H1 (cell line): ENCODE data around the gene BSCL2. TPM values are rescaled to one million over a fixed set of nuclear protein-coding genes. Genes with fewer than 3 reads are reported as not detected.

ENCODE experiments used
- CTCF ChIA-PET: fragments of 300-600 bp; sonication (Branson Sonifier 250); formaldehyde crosslinking; loops from one replicate; lab custom pipeline; 2021; ENCODE audit not compliant: partially characterized antibody; lab: Charles Lee
- POLR2A ChIA-PET: fragments of 300-600 bp; sonication (Branson Sonifier 250); formaldehyde crosslinking; loops from one replicate; lab custom pipeline; 2021; ENCODE audit warnings: inconsistent platforms; ENCODE audit not compliant: partially characterized antibody; lab: Charles Lee
- DNase-seq, 2 experiments: peaks; one replicate each; pipeline versions ENCODE4 v3.0.0 to v3.0.0-alpha.2; 2010 to 2022; ENCODE audit warnings: low spot score in 2 of 2, low read depth in 1 of 2, mixed read lengths in 1 of 2
- FAIRE-seq: peaks from 2 replicates; lab custom pipeline; 2011; peaks lifted over from hg19 to GRCh38; lab: Jason Lieb, UNC
- H2AFZ ChIP-seq: 2 replicates; pipeline ENCODE4 v1.8.1; 2012; ENCODE audit warnings: low read length, inconsistent platforms
- H2AK5ac ChIP-seq: 2 replicates; pipeline ENCODE4 v1.6.1; 2013; ENCODE audit warnings: low read depth, low read length
- H2BK120ac ChIP-seq: replicated peaks from 2 replicates; pipeline ENCODE3; 2013; ENCODE audit warnings: low read depth, low read length, inconsistent platforms
- H2BK12ac ChIP-seq: 2 replicates; pipeline ENCODE4 v1.6.1; 2013; ENCODE audit warnings: low read depth, low read length
- H2BK15ac ChIP-seq: 2 replicates; pipeline ENCODE4 v1.6.1; 2013; ENCODE audit warnings: low read length
- H2BK20ac ChIP-seq: 2 replicates; pipeline ENCODE4 v1.6.1; 2013; ENCODE audit warnings: low read length
- H2BK5ac ChIP-seq: 2 replicates; pipeline ENCODE4 v1.6.1; 2013; ENCODE audit warnings: low read depth, low read length
- H3K14ac ChIP-seq: 2 replicates; pipeline ENCODE4 v1.6.1; 2013; ENCODE audit warnings: inconsistent platforms; ENCODE audit not compliant: insufficient read length
- H3K18ac ChIP-seq: 2 replicates; pipeline ENCODE4 v1.6.1; 2013; ENCODE audit warnings: low read length; ENCODE audit errors: extremely low read depth
- H3K23ac ChIP-seq: 2 replicates; pipeline ENCODE4 v1.6.1; 2013; ENCODE audit warnings: inconsistent platforms; ENCODE audit not compliant: insufficient read length
- H3K23me2 ChIP-seq: 2 replicates; pipeline ENCODE4 v1.6.1; 2013; ENCODE audit warnings: low read depth, low read length
- H3K27ac ChIP-seq: 2 replicates; pipeline ENCODE4 v1.6.1; 2011; ENCODE audit warnings: low read depth, low read length, inconsistent platforms
- H3K27me3 ChIP-seq, 4 experiments: replicated peaks in 1 of 4; 1 replicate in 1 of 4; 2 replicates in 3 of 4; pipeline versions ENCODE4 v1.6.1 to v1.8.1; 2011 to 2013; ENCODE audit warnings: low read length in 3 of 4, mild to moderate bottlenecking in 3 of 4, inconsistent platforms in 2 of 4, mixed read lengths in 2 of 4, moderate library complexity in 1 of 4; ENCODE audit not compliant: control insufficient read depth in 3 of 4, insufficient read depth in 3 of 4; ENCODE audit errors: extremely low read depth in 1 of 4
- H3K36me3 ChIP-seq, 4 experiments: 2 replicates each; pipeline versions ENCODE4 v1.6.1 to v1.8.1; 2011 to 2013; ENCODE audit warnings: mild to moderate bottlenecking in 4 of 4, low read length in 3 of 4, moderate library complexity in 2 of 4, control low read depth in 1 of 4, inconsistent platforms in 1 of 4; ENCODE audit not compliant: insufficient read depth in 4 of 4, control insufficient read depth in 2 of 4
- H3K4ac ChIP-seq: replicated peaks from 2 replicates; pipeline ENCODE3; 2013; ENCODE audit warnings: low read length, low read depth, mixed read lengths, inconsistent platforms; ENCODE audit not compliant: insufficient read length
- H3K4me1 ChIP-seq, 4 experiments: replicated peaks in 1 of 4; 1 replicate in 1 of 4; 2 replicates in 3 of 4; pipeline versions ENCODE4 v1.6.1 to v1.8.1; 2011 to 2013; ENCODE audit warnings: low read length in 3 of 4, inconsistent platforms in 2 of 4, mixed read lengths in 1 of 4; ENCODE audit not compliant: insufficient read depth in 4 of 4, control insufficient read depth in 3 of 4
- H3K4me2 ChIP-seq, 2 experiments: 2 replicates each; pipeline versions ENCODE4 v1.6.1 to v1.8.1; 2011 to 2013; ENCODE audit warnings: low read depth in 2 of 2, low read length in 2 of 2, control low read depth in 1 of 2, inconsistent platforms in 1 of 2, mild to moderate bottlenecking in 1 of 2; ENCODE audit not compliant: insufficient read depth in 1 of 2
- H3K4me3 ChIP-seq, 4 experiments: fragments of 200-600, 300-600 bp in 1 of 4; sonication (generic), shearing (Covaris generic), sonication (Bioruptor Twin) in 1 of 4; 2 replicates each; pipeline versions ENCODE4 v1.5.1 to v1.8.1; 2011 to 2016; ENCODE audit warnings: low read length in 4 of 4, low read depth in 3 of 4, control low read depth in 2 of 4, inconsistent platforms in 2 of 4, mild to moderate bottlenecking in 2 of 4, mixed read lengths in 1 of 4, moderate library complexity in 1 of 4; ENCODE audit not compliant: insufficient read depth in 2 of 4; ENCODE audit errors: extremely low read depth in 1 of 4
- H3K56ac ChIP-seq: replicated peaks from 2 replicates; pipeline ENCODE3; 2013; ENCODE audit warnings: low read depth, mild to moderate bottlenecking, mixed read lengths, low read length, inconsistent platforms; ENCODE audit not compliant: insufficient read length
- H3K79me1 ChIP-seq: 2 replicates; pipeline ENCODE4 v1.6.1; 2013; ENCODE audit warnings: low read depth, low read length, control low read depth
- H3K79me2 ChIP-seq, 2 experiments: 2 replicates each; pipeline versions ENCODE4 v1.6.1 to v1.8.1; 2012 to 2013; ENCODE audit warnings: low read length in 2 of 2, mild to moderate bottlenecking in 2 of 2, inconsistent platforms in 1 of 2; ENCODE audit not compliant: insufficient read depth in 2 of 2, control insufficient read depth in 1 of 2
- H3K9ac ChIP-seq, 4 experiments: replicated peaks in 1 of 4; 1 replicate in 1 of 4; 2 replicates in 3 of 4; pipeline versions ENCODE4 v1.6.1 to v1.8.1; 2011 to 2013; ENCODE audit warnings: low read depth in 3 of 4, low read length in 3 of 4, control low read depth in 2 of 4, mild to moderate bottlenecking in 2 of 4, moderate library complexity in 2 of 4, inconsistent platforms in 1 of 4; ENCODE audit errors: extremely low read depth in 1 of 4
- H3K9me3 ChIP-seq, 2 experiments: 2 replicates each; pipeline versions ENCODE4 v1.6.1 to v1.8.1; 2012 to 2013; ENCODE audit warnings: mild to moderate bottlenecking in 2 of 2, moderate library complexity in 2 of 2, control low read depth in 1 of 2, inconsistent platforms in 1 of 2, low read depth in 1 of 2, low read length in 1 of 2, mixed read lengths in 1 of 2; ENCODE audit not compliant: insufficient read depth in 2 of 2
- H4K20me1 ChIP-seq, 2 experiments: replicated peaks in 1 of 2; 2 replicates each; pipeline versions ENCODE3 to v1.8.1; 2011 to 2013; ENCODE audit warnings: inconsistent platforms in 2 of 2, low read length in 2 of 2, mild to moderate bottlenecking in 1 of 2; ENCODE audit not compliant: insufficient read depth in 2 of 2, control insufficient read depth in 1 of 2
- H4K5ac ChIP-seq: 2 replicates; pipeline ENCODE4 v1.6.1; 2013; ENCODE audit warnings: low read length, low read depth, mixed read lengths, inconsistent platforms; ENCODE audit not compliant: insufficient read length
- H4K8ac ChIP-seq: 2 replicates; pipeline ENCODE4 v1.8.0; 2013; ENCODE audit warnings: mild to moderate bottlenecking, moderate library complexity, low read length, inconsistent platforms; ENCODE audit not compliant: insufficient read depth; ENCODE audit errors: extremely low read depth
- H4K91ac ChIP-seq: replicated peaks from 2 replicates; pipeline ENCODE3; 2013; ENCODE audit warnings: low read length, mixed read lengths, inconsistent platforms; ENCODE audit not compliant: insufficient read length
- BACH1 ChIP-seq: IDR thresholded peaks from 2 replicates; pipeline ENCODE4 v1.6.1; 2012; ENCODE audit warnings: low read length, improper control_type of control experiment
- EZH2 ChIP-seq: fragments of 200-600 bp; sonication (generic); IDR thresholded peaks from 2 replicates; pipeline ENCODE4 v1.7.1; 2012; ENCODE audit warnings: low read depth, mild to moderate bottlenecking, moderate library complexity, low read length, inconsistent platforms; ENCODE audit not compliant: severe bottlenecking
- KDM4A ChIP-seq: IDR thresholded peaks from one replicate; pipeline ENCODE4 v1.7.1; 2012; ENCODE audit warnings: low read depth, mild to moderate bottlenecking, moderate library complexity, low read length, inconsistent platforms; ENCODE audit not compliant: severe bottlenecking
- MAFK ChIP-seq: IDR thresholded peaks from 2 replicates; pipeline ENCODE4 v1.6.1; 2012; ENCODE audit warnings: low read depth, mild to moderate bottlenecking, improper control_type of control experiment, low read length
- NANOG ChIP-seq: IDR thresholded peaks from 2 replicates; pipeline ENCODE4 v1.6.1; 2011; ENCODE audit warnings: low read length, low read depth, mild to moderate bottlenecking, inconsistent platforms; ENCODE audit not compliant: insufficient read depth, poor library complexity, severe bottlenecking
- RNF2 ChIP-seq: fragments of 200-900, 300-1000 bp; sonication (generic); IDR thresholded peaks from 2 replicates; pipeline ENCODE4 v1.7.1; 2016; ENCODE audit warnings: borderline replicate concordance, low read depth, mild to moderate bottlenecking, antibody characterized with exemption, low read length; ENCODE audit not compliant: poor library complexity, severe bottlenecking; ENCODE audit errors: missing control alignments
- SIN3A ChIP-seq, 2 experiments: IDR thresholded peaks in 1 of 2; conservative IDR thresholded peaks in 1 of 2; 2 replicates each; pipeline ENCODE4 v1.6.1; 2011 to 2012; ENCODE audit warnings: low read length in 2 of 2, improper control_type of control experiment in 1 of 2, low read depth in 1 of 2, mild to moderate bottlenecking in 1 of 2
- SRF ChIP-seq: IDR thresholded peaks from 2 replicates; pipeline ENCODE4 v1.6.1; 2011; ENCODE audit warnings: mild to moderate bottlenecking, low read depth, low read length, moderate library complexity
- ZNF274 ChIP-seq: IDR thresholded peaks from 2 replicates; pipeline ENCODE4 v1.7.0; 2012; ENCODE audit warnings: low read length, borderline replicate concordance; ENCODE audit errors: extremely low read depth
- WGBS, 2 experiments: shearing (Covaris generic) in 1 of 2; methylation state at CpG; one replicate each; pipeline versions ENCODE4 v1.1.6 to v1.1.7; 2013 to 2015; ENCODE audit warnings: low lambda C conversion rate in 2 of 2, mixed read lengths in 2 of 2, inconsistent platforms in 1 of 2, low coverage in 1 of 2, missing lambda C conversion rate in 1 of 2; ENCODE audit not compliant: insufficient replicate concordance in 2 of 2, insufficient coverage in 1 of 2, insufficient read length in 1 of 2; ENCODE audit errors: extremely low coverage in 1 of 2, missing lambda C conversion rate in 1 of 2; 5-methylcytosine and 5-hydroxymethylcytosine counted together
- polyA plus RNA-seq, 7 experiments: library from polyadenylated mRNA; depleted of rRNA in 3 of 7; stranded (reverse) in 5 of 7; unstranded in 2 of 7; fragments of >200 nt in 5 of 7; fragments of 200-250 nt in 2 of 7; gene quantifications; 1 replicate in 5 of 7; 2 replicates in 1 of 7; 4 replicates in 1 of 7; pipeline versions ENCODE4 v1.2.1 to v1.2.3, GENCODE V29; 2011 to 2013; ENCODE audit warnings: missing spikeins in 2 of 7, mixed read lengths in 2 of 7
- total RNA-seq: library from RNA; stranded (reverse); fragmentation: NEBNext Ultra II Directional; extraction: Animal tissue kit (Norgen Biotek cat#: 25700); gene quantifications from 2 replicates; pipeline ENCODE4 v1.2.1, GENCODE V29; 2021

BSCL2 gene
- total and polyA plus RNA-seq, 2 of the 8 experiments (the other 6 are each of a cell fraction or from before 2014, with no cell fraction given), result 59.5 to 264 TPM

DNA sequence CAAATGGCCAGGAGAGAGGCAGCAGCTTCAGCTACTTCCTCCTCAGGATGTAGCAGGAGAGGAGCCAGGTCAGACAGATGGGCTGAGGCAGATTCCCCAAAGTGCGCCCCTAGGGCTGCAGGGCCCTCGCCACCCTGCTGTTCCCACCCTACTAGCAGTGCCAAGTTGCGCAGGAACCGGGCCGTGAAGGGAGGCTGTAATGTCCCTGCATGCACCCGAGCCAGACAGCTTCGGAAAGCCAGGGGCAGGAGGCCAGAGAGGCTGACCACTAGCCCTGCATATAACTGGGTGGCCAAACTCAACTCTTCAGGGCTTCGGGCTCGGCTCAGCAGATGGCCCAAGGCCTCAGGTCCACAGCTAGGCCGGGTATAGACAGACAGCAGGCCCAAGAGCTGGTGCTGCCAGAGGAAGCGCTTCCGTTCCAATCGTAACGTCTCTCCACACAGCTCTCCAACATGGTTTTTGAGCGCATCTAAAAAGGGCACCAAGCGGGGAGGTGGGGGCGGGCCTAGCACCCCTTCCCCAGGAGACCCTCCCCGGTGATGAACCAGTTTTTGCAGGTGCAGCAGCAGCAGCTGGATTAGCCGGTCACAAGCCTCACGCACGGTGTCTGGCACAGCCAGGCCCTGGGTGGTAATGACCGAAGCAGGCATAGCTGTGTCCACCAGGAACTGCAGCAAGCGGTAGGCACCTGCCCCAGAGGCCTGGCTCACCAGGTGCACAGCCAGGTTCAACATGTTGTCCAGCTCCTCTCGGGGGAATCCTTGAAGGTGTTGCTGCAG lies 58.8 kb downstream of the BSCL2 start:
- Histone ChIP-seq H2BK5ac (no peak overlapping the region), H3K4me3 (no peak overlapping the region), H2BK12ac (no peak overlapping the region), H3K23me2 (peaks cover 8% of the 10 kb centered on the region), H3K79me1 (peaks cover 10% of the 10 kb centered on the region), H3K9me3 (no peaks in the 10 kb centered on the region), H4K5ac (no peak overlapping the region), H3K36me3 (peaks cover 0 to 23% (median 7%) of the 10 kb centered on the region in 4 experiments; a peak in 5 of 8 replicates), H3K27me3 (no peaks in the 10 kb centered on the region), H3K4me1 (no peaks in the 10 kb centered on the region; a peak in 2 of 7 replicates), H2AK5ac (no peak overlapping the region), H3K56ac (no peak overlapping the region), H3K27ac (no peak overlapping the region), H2AFZ (no peak overlapping the region), H3K9ac (no peak overlapping the region), H4K8ac (no peak overlapping the region), H4K91ac (no peak overlapping the region), H3K18ac (no peak overlapping the region), H2BK15ac (no peak overlapping the region), H3K4me2 (no peak overlapping the region), H2BK20ac (no peak overlapping the region), H2BK120ac (no peak overlapping the region), H3K23ac (no peak overlapping the region), H4K20me1 (peaks cover 3 to 23% of the 10 kb centered on the region in 2 experiments), H3K79me2 (peaks cover 15 to 51% of the 10 kb centered on the region in 2 experiments), H3K14ac (no peak overlapping the region), H3K4ac (no peak overlapping the region)
- FAIRE-seq, result no peak
- POLR2A ChIA-PET, result interaction anchor here (0.6 to 50.4 kb wide), 15 partner anchors 8 to 850 kb away, joined by 3 to 2041 read pairs (median 3); partner anchors contain the start of genes B3GAT3, BSCL2, C11orf98 and CSKMT
- no peak for DNase-seq
- CTCF ChIA-PET, result interaction anchor here (0.6 to 3.2 kb wide), 15 partner anchors 13 to 121 kb away, joined by 3 to 14 read pairs (median 3); partner anchors contain the start of genes C11orf98, CSKMT and LRRN4CL
- WGBS, 2 experiments, result 98% methylated on average over 24 of the region's 24 CpGs; no CpG with 5 or more reads in 1 of the 2 experiments
- TF ChIP-seq NANOG (no peak), EZH2 (no peak), KDM4A (no peak), BACH1 (no peak), SRF (no peak), RNF2 (no peak), ZNF274 (no peak), SIN3A (conservative IDR thresholded peaks at IDR 0.05 in 1 of 2, IDR thresholded peaks at IDR 0.05 in 1 of 2; ENCODE audit: low read depth in 1 of 2, low read length in 2 of 2) (no peak), MAFK (no peak)
